ENCODE results near the gene PTDSS2. TPM values are rescaled to one million over a fixed set of nuclear protein-coding genes. Genes with fewer than 3 reads are reported as not detected.

The PTDSS2 gene
- total and polyA plus RNA-seq, 9 of the 15 experiments (the other 6 are each of a cell fraction or from before 2014, with no cell fraction given): 0.45 to 53.9 (median 17.2) TPM

GRCh38 chr11:515131-515530, 65.1 kb downstream of the PTDSS2 start:
- CTCF ChIA-PET (ENCODE audit: low intra/inter-chr PET ratio): no interaction called here
- in situ Hi-C loops (cut with MboI) (loop anchor here (5.0 kb wide), 1 partner anchor 318 kb away; a partner anchor contains a TSS), intact Hi-C loops (cut with micrococcal nuclease) (loop anchor here (5.0 kb wide), 1 partner anchor 73 kb away; the partner anchor contains the start of gene ANO9)
- H3K79me2 ChIP-seq (ENCODE audit: control insufficient read depth, insufficient read depth, low read length): no peaks in the 10 kb centered on the region
- H3K9me1 ChIP-seq (ENCODE audit: control insufficient read depth, insufficient read depth, low read length): no peaks in the 10 kb centered on the region
- peaks cover 4% of the 10 kb centered on the region for H3K9me3 ChIP-seq (replicated peaks; ENCODE audit: control insufficient read depth, insufficient read depth, low read depth, low read length)
- peaks cover 29% of the 10 kb centered on the region; the same call in 2 of the 3 replicates for H3K36me3 ChIP-seq (ENCODE audit: control insufficient read depth, insufficient read depth, low read length)
- peaks cover 0 to 12% of the 10 kb centered on the region in 2 experiments; a peak in 3 of 5 replicates for H3K4me1 ChIP-seq (replicated peaks in 1 of 2; ENCODE audit: control insufficient read depth in 2 of 2, insufficient read depth in 2 of 2, low read length in 2 of 2)
- no peak overlapping the region for H3K4me2 ChIP-seq (ENCODE audit: insufficient read depth, low read length)
- H4K20me1 ChIP-seq (replicated peaks; ENCODE audit: control insufficient read depth, insufficient read depth, low read length): no peaks in the 10 kb centered on the region
- POLR2A ChIA-PET: no interaction called here
- no peak overlapping the region for H3K4me3 ChIP-seq
- no TSS peak for BruUV-seq (replicated peaks)
- H3K27ac ChIP-seq (ENCODE audit: extremely low read depth, low read depth, low read length): no peak overlapping the region
- no peak for TF ChIP-seq ZKSCAN8 (CRISPR knock-in tag; IDR thresholded peaks at IDR 0.05)
- no peak for TF ChIP-seq THRB (CRISPR knock-in tag; conservative IDR thresholded peaks at IDR 0.05)
- no peak for TF ChIP-seq ZNF655 (CRISPR knock-in tag; IDR thresholded peaks at IDR 0.05)
- no peak for TF ChIP-seq BCOR (IDR thresholded peaks at IDR 0.05)
- no peak for TF ChIP-seq CBX2 (IDR thresholded peaks at IDR 0.05; ENCODE audit: insufficient read depth, low read length, poor library complexity, severe bottlenecking)
- no peak for TF ChIP-seq CREM (IDR thresholded peaks at IDR 0.05; ENCODE audit: low read depth)
- no peak for TF ChIP-seq RAD51 (IDR thresholded peaks at IDR 0.05; ENCODE audit: borderline replicate concordance, low read depth)
- no peak for TF ChIP-seq USF1 (CRISPR knock-in tag; IDR thresholded peaks at IDR 0.05)
- TF ChIP-seq NR2C2 (CRISPR knock-in tag; IDR thresholded peaks at IDR 0.05): no peak
- no peak for TF ChIP-seq NR2C2 (tag; IDR thresholded peaks at IDR 0.05)
- no peak for TF ChIP-seq ZNF124 (CRISPR knock-in tag; IDR thresholded peaks at IDR 0.05)
- no peak for TF ChIP-seq MAZ (CRISPR knock-in tag; conservative IDR thresholded peaks at IDR 0.05 in 1 of 2, IDR thresholded peaks at IDR 0.05 in 1 of 2)
- no peak for TF ChIP-seq THRA (IDR thresholded peaks at IDR 0.05)
- FAIRE-seq: no peak
- H2AFZ ChIP-seq (ENCODE audit: low read depth, low read length): no peak overlapping the region
- no peaks in the 10 kb centered on the region for H3K27me3 ChIP-seq (ENCODE audit: control insufficient read depth in 2 of 2, insufficient read depth in 2 of 2, low read length in 2 of 2)
- no peak for DNase-seq (ENCODE audit: extremely low read depth in 1 of 4, low spot score in 3 of 4)
- H3K9ac ChIP-seq (ENCODE audit: insufficient read depth in 1 of 2, low read depth in 2 of 2, low read length in 2 of 2): no peak overlapping the region
- 91% methylated on average over 6 of the region's 6 CpGs for WGBS (ENCODE audit: insufficient coverage, low coverage, missing lambda C conversion rate)
- ATAC-seq: no peak
